ENCODE results near the gene TARBP2. TPM values are rescaled to one million over a fixed set of nuclear protein-coding genes. Genes with fewer than 3 reads are reported as not detected.

Gene TARBP2
- total RNA-seq, 6 donors from 2014 or later, result 25.4 to 74.4 (median 36.8) TPM

DNA sequence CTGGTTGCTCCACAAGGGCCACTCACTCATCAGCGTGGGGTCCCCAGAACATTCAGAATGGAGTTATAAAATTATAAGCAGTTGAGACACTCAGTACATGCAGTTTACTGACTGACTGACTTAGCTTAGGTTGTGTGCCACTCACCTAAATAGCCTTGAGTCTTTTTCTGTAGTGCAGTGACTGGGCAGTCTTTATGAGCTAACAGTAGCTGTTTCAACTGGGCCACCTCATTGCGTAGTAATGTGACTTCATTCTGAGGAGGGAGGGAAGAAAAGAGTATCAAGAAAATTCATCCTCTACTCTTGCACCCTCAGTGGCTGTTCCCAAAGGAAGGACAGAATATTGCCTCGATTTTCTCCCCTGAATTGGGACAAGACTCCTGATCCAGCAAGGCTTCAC, 22.0 kb downstream of the TARBP2 start:
- H3K27me3 ChIP-seq, result no peaks in the 10 kb centered on the region
- TF ChIP-seq EP300 (IDR thresholded peaks at IDR 0.05) (no peak), POLR2AphosphoS5 (IDR thresholded peaks at IDR 0.05) (no peak), POLR2A (IDR thresholded peaks at IDR 0.05) (no peak)
- TF ChIP-seq, protein P1, sequence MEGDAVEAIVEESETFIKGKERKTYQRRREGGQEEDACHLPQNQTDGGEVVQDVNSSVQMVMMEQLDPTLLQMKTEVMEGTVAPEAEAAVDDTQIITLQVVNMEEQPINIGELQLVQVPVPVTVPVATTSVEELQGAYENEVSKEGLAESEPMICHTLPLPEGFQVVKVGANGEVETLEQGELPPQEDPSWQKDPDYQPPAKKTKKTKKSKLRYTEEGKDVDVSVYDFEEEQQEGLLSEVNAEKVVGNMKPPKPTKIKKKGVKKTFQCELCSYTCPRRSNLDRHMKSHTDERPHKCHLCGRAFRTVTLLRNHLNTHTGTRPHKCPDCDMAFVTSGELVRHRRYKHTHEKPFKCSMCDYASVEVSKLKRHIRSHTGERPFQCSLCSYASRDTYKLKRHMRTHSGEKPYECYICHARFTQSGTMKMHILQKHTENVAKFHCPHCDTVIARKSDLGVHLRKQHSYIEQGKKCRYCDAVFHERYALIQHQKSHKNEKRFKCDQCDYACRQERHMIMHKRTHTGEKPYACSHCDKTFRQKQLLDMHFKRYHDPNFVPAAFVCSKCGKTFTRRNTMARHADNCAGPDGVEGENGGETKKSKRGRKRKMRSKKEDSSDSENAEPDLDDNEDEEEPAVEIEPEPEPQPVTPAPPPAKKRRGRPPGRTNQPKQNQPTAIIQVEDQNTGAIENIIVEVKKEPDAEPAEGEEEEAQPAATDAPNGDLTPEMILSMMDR (IDR thresholded peaks at IDR 0.05), result no peak
- H3K36me3 ChIP-seq, result peaks cover 38 to 99% (median 69%) of the 10 kb centered on the region in 4 donors
- H3K4me1 ChIP-seq, result peaks cover 0 to 3% (median 0%) of the 10 kb centered on the region in 4 donors
- DNase-seq (no peak), ATAC-seq (ENCODE audit: low FRiP score in 2 of 2) (no peak)
- no peak overlapping the region for H3K4me3 ChIP-seq
- 92 to 95% methylated on average over 3 of the region's 3 CpGs for WGBS, 2 donors
- H3K9me3 ChIP-seq, result no peaks in the 10 kb centered on the region
- H3K27ac ChIP-seq, result no peak overlapping the region

DNA sequence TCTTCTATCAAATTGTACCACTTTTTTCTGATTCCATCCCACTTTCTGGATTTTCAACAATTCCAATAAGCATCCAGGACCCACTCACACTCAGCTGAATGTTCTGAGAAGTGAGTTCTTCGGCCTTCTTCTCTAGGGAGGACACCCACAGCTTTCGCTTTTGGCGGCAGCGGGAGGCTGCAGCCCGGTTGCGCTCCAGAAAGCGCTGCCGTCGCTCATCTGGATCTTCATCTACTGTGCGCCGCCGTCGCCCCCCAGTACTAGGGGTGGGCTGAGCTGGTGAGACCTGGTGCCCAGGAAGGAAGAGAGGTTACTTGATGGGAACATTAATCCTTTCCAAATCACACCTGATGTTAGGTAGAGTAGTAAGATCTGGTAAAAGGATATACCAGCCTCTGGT, 23.4 kb downstream of the TARBP2 start:
- peaks cover 38 to 100% (median 71%) of the 10 kb centered on the region in 4 donors for H3K36me3 ChIP-seq

DNA sequence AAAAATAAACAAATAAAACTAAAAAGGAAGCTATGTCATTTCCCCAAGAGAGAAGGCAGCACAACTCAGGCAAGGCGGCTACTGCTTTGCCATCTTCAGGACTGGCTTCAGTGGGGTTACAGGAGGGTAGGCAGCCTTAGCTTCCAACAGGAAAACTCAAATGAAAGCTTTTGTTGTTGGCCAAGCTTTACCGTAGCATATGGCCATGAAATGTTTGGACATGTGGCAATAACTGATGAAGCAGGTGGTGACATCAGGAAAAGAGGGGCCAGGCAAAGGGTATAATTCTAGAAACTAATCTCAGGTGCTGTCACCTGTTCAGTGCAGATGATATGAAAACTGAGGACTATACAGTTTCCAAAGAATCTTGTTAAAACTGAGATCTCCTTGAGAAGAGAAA, 29.0 kb downstream of the TARBP2 start:
- Histone ChIP-seq H3K27ac (no peak overlapping the region), H3K36me3 (peaks cover 30 to 98% (median 72%) of the 10 kb centered on the region in 4 donors), H3K4me3 (no peak overlapping the region), H3K27me3 (no peaks in the 10 kb centered on the region), H3K4me1 (no peaks in the 10 kb centered on the region), H3K9me3 (no peaks in the 10 kb centered on the region)
- TF ChIP-seq, protein P1 (IDR thresholded peaks at IDR 0.05), result no peak
- TF ChIP-seq POLR2A (IDR thresholded peaks at IDR 0.05) (no peak), POLR2AphosphoS5 (IDR thresholded peaks at IDR 0.05) (no peak), EP300 (IDR thresholded peaks at IDR 0.05) (no peak)
- no peak for ATAC-seq (ENCODE audit: low FRiP score in 2 of 2)
- DNase-seq, result no peak
- 72 to 76% methylated on average over 2 of the region's 2 CpGs for WGBS, 2 donors

More for the DNA sequence above, 23.4 kb downstream of the TARBP2 start:
- no peaks in the 10 kb centered on the region for H3K4me1 ChIP-seq
- H3K27ac ChIP-seq, result no peak overlapping the region
- TF ChIP-seq POLR2A (IDR thresholded peaks at IDR 0.05), result no peak
- no peak for TF ChIP-seq POLR2AphosphoS5 (IDR thresholded peaks at IDR 0.05)
- TF ChIP-seq, protein P1 (IDR thresholded peaks at IDR 0.05), result no peak
- TF ChIP-seq EP300 (IDR thresholded peaks at IDR 0.05), result no peak
- ATAC-seq (ENCODE audit: low FRiP score in 2 of 2) (no peak), DNase-seq (no peak)
- no peaks in the 10 kb centered on the region for H3K9me3 ChIP-seq
- no peak overlapping the region for H3K4me3 ChIP-seq
- H3K27me3 ChIP-seq, result no peaks in the 10 kb centered on the region
- WGBS, 2 donors, result 97% methylated on average over 13 of the region's 13 CpGs

DNA sequence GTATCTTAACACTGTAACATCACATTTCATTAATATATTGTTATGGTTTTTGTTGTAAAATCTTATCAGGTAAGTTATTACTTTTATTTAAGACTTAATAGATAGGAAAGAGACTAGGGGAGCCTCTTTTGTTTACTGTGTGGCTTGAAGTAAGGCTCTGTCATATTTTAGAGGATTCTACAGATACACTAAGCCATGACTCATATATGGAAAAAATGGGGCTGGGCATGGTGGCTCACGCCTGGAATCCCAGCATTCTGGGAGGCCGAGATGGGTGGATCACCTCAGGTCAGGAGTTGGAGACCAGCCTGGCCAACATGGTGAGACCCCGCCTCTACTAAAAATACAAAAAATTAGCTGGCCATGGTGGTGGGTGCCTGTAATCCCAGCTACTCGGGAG, 29.8 kb downstream of the TARBP2 start:
- Histone ChIP-seq H3K9me3 (no peaks in the 10 kb centered on the region), H3K27ac (no peak overlapping the region), H3K4me3 (no peak overlapping the region), H3K27me3 (no peaks in the 10 kb centered on the region), H3K36me3 (peaks cover 24 to 98% (median 76%) of the 10 kb centered on the region in 4 donors), H3K4me1 (no peaks in the 10 kb centered on the region)
- WGBS, 2 donors, result 90 to 95% methylated on average over 4 of the region's 4 CpGs
- DNase-seq, result no peak
- no peak for TF ChIP-seq EP300 (IDR thresholded peaks at IDR 0.05)
- no peak for TF ChIP-seq POLR2AphosphoS5 (IDR thresholded peaks at IDR 0.05)
- TF ChIP-seq, protein P1 (IDR thresholded peaks at IDR 0.05), result no peak
- TF ChIP-seq POLR2A (IDR thresholded peaks at IDR 0.05), result no peak
- ATAC-seq (ENCODE audit: low FRiP score in 2 of 2), result no peak

DNA sequence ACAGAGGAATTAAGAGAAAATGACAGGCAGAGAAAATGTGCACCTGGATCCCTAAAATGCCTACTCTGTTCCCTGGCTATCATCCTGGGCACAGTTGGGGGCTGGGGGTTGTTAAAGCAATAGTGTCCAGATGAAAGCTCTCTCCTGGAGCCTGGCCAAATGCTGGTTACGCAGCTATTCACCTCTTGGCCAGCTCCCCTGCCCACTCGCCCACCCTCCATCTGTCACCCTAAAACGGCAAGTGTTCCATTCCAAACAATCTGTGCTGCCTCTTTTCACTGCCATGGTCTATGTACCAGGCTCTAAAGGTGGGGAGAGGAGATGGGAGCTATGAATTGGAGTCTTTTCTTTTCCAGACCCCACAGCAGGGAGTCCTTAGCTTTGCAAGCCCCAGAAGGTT, 30.9 kb downstream of the TARBP2 start:
- Histone ChIP-seq H3K4me3 (no peak overlapping the region), H3K27me3 (no peaks in the 10 kb centered on the region), H3K9me3 (no peaks in the 10 kb centered on the region), H3K27ac (peak overlapping the region in 1 of 4 donors; percentile 16), H3K4me1 (peaks cover 0 to 9% (median 3%) of the 10 kb centered on the region in 4 donors), H3K36me3 (peaks cover 24 to 98% (median 83%) of the 10 kb centered on the region in 4 donors)
- ATAC-seq (ENCODE audit: low FRiP score in 2 of 2) (no peak), DNase-seq (no peak)
- WGBS, 2 donors, result 77 to 80% methylated on average over 1 to 3 of the region's 3 CpGs
- no peak for TF ChIP-seq POLR2AphosphoS5 (IDR thresholded peaks at IDR 0.05)
- TF ChIP-seq, protein P1 (IDR thresholded peaks at IDR 0.05), result no peak
- TF ChIP-seq POLR2A (IDR thresholded peaks at IDR 0.05), result no peak
- TF ChIP-seq EP300 (IDR thresholded peaks at IDR 0.05), result no peak

All from upper lobe of left lung (tissue), 6 donors.